IMR-90 (cell line): ENCODE data around the gene NIPAL3.

Source experiments
- MAZ ChIP-seq: IDR thresholded peaks from 2 replicates; pipeline ENCODE4 v1.6.1; 2012; ENCODE audit warnings: low read depth, mild to moderate bottlenecking, low read length, improper control_type of control experiment, moderate library complexity, borderline replicate concordance
- MXI1 ChIP-seq: IDR thresholded peaks from 2 replicates; pipeline ENCODE4 v1.6.1; 2012; ENCODE audit warnings: low read depth, mild to moderate bottlenecking, low read length, moderate library complexity, borderline replicate concordance
- POLR2A ChIP-seq: IDR thresholded peaks from 2 replicates; pipeline ENCODE4 v1.6.1; 2012; ENCODE audit warnings: mild to moderate bottlenecking, low read depth, low read length
- RAD21 ChIP-seq: IDR thresholded peaks from 2 replicates; pipeline ENCODE4 v1.6.1; 2012; ENCODE audit warnings: low read length, improper control_type of control experiment
- RCOR1 ChIP-seq: IDR thresholded peaks from 2 replicates; pipeline ENCODE4 v1.6.1; 2012; ENCODE audit warnings: mild to moderate bottlenecking, low read length, improper control_type of control experiment; ENCODE audit not compliant: insufficient replicate concordance
- TF ChIP-seq, protein P1 (sequence below): conservative IDR thresholded peaks from 2 replicates; pipeline ENCODE4 v1.5.1; 2012; ENCODE audit warnings: mild to moderate bottlenecking, low read depth, low read length, improper control_type of control experiment
- TF ChIP-seq, protein P2 (sequence below): fragments of 150-350 bp; IDR thresholded peaks from 2 replicates; pipeline ENCODE4 v1.6.1; 2017; ENCODE audit warnings: mild to moderate bottlenecking, antibody characterized with exemption, low read length, low read depth

- TF ChIP-seq, protein P1, sequence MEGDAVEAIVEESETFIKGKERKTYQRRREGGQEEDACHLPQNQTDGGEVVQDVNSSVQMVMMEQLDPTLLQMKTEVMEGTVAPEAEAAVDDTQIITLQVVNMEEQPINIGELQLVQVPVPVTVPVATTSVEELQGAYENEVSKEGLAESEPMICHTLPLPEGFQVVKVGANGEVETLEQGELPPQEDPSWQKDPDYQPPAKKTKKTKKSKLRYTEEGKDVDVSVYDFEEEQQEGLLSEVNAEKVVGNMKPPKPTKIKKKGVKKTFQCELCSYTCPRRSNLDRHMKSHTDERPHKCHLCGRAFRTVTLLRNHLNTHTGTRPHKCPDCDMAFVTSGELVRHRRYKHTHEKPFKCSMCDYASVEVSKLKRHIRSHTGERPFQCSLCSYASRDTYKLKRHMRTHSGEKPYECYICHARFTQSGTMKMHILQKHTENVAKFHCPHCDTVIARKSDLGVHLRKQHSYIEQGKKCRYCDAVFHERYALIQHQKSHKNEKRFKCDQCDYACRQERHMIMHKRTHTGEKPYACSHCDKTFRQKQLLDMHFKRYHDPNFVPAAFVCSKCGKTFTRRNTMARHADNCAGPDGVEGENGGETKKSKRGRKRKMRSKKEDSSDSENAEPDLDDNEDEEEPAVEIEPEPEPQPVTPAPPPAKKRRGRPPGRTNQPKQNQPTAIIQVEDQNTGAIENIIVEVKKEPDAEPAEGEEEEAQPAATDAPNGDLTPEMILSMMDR, result no peak
- TF ChIP-seq RAD21 (no peak), POLR2A (no peak), MAZ (no peak), MXI1 (no peak), RCOR1 (no peak)
- TF ChIP-seq, protein P2, sequence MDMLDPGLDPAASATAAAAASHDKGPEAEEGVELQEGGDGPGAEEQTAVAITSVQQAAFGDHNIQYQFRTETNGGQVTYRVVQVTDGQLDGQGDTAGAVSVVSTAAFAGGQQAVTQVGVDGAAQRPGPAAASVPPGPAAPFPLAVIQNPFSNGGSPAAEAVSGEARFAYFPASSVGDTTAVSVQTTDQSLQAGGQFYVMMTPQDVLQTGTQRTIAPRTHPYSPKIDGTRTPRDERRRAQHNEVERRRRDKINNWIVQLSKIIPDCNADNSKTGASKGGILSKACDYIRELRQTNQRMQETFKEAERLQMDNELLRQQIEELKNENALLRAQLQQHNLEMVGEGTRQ, result no peak
Observed at GRCh38 chr1:24383381-24383940, 32.1 kb upstream of the NIPAL3 start.
